ENCODE measurements around the gene WEE2.
"Not testable (repeated sequence)": the region's sequence is repeated elsewhere in the genome, so short reads cannot be mapped to it uniquely, and the experiment has no call there.

The WEE2 gene

GRCh38 chr7:141742229-141742628 is 34.1 kb downstream of the WEE2 start:
- no peak overlapping the region for H3K27ac ChIP-seq (ENCODE audit: low read depth, low read length)
- H3K79me2 ChIP-seq (ENCODE audit: control insufficient read depth, low read length): peaks cover 48% of the 10 kb centered on the region
- H3K4me1 ChIP-seq (ENCODE audit: control insufficient read depth, low read length): peaks cover 19% of the 10 kb centered on the region
- H3K9me2 ChIP-seq (replicated peaks; ENCODE audit: control insufficient read depth, low read length): no peaks in the 10 kb centered on the region
- H3K4me3 ChIP-seq (ENCODE audit: low read length): no peak overlapping the region
- H4K20me1 ChIP-seq (ENCODE audit: control insufficient read depth, insufficient read depth, low read depth, low read length): no peaks in the 10 kb centered on the region
- H3F3A ChIP-seq (ENCODE audit: control insufficient read depth, insufficient read depth): peaks cover 3% of the 10 kb centered on the region
- no peaks in the 10 kb centered on the region for H3K9me3 ChIP-seq (ENCODE audit: control insufficient read depth, insufficient read depth, low read length)
- H3K27me3 ChIP-seq (ENCODE audit: control insufficient read depth, low read length): no peaks in the 10 kb centered on the region
- no peak overlapping the region for H3K4me2 ChIP-seq (ENCODE audit: low read length)
- TF ChIP-seq EZH2phosphoT487 (IDR thresholded peaks at IDR 0.05; ENCODE audit: borderline replicate concordance, low read length): no peak
- no peak for TF ChIP-seq CTCF (IDR thresholded peaks at IDR 0.05; ENCODE audit: low read depth, low read length, poor library complexity, severe bottlenecking)
- H3K36me3 ChIP-seq (ENCODE audit: control insufficient read depth, low read length): peaks cover 90% of the 10 kb centered on the region

GRCh38 chr7:141744131-141744530 is 36.0 kb downstream of the WEE2 start:
- no peak overlapping the region for H3K4me2 ChIP-seq (ENCODE audit: low read length)
- no peaks in the 10 kb centered on the region; the same call in 1 of the 2 replicates for H3F3A ChIP-seq (ENCODE audit: control insufficient read depth, insufficient read depth)
- no peaks in the 10 kb centered on the region for H3K27me3 ChIP-seq (ENCODE audit: control insufficient read depth, low read length)
- H3K9me2 ChIP-seq (replicated peaks; ENCODE audit: control insufficient read depth, low read length): no peaks in the 10 kb centered on the region
- peaks cover 100% of the 10 kb centered on the region for H3K36me3 ChIP-seq (ENCODE audit: control insufficient read depth, low read length)
- no peaks in the 10 kb centered on the region for H3K9me3 ChIP-seq (ENCODE audit: control insufficient read depth, insufficient read depth, low read length)
- no peak overlapping the region for H3K27ac ChIP-seq (ENCODE audit: low read depth, low read length)
- H4K20me1 ChIP-seq (ENCODE audit: control insufficient read depth, insufficient read depth, low read depth, low read length): no peaks in the 10 kb centered on the region
- peaks cover 36% of the 10 kb centered on the region for H3K79me2 ChIP-seq (ENCODE audit: control insufficient read depth, low read length)
- TF ChIP-seq CTCF (IDR thresholded peaks at IDR 0.05; ENCODE audit: low read depth, low read length, poor library complexity, severe bottlenecking) (no peak), EZH2phosphoT487 (IDR thresholded peaks at IDR 0.05; ENCODE audit: borderline replicate concordance, low read length) (no peak)
- no peak overlapping the region for H3K4me3 ChIP-seq (ENCODE audit: low read length)
- H3K4me1 ChIP-seq (ENCODE audit: control insufficient read depth, low read length): peaks cover 14% of the 10 kb centered on the region

GRCh38 chr7:141748396-141748795 is 40.2 kb downstream of the WEE2 start:
- Histone ChIP-seq H3K27me3 (ENCODE audit: control insufficient read depth, low read length) (no peaks in the 10 kb centered on the region), H3K9me2 (replicated peaks; ENCODE audit: control insufficient read depth, low read length) (no peaks in the 10 kb centered on the region), H3K4me2 (ENCODE audit: low read length) (no peak overlapping the region), H3K4me1 (ENCODE audit: control insufficient read depth, low read length) (no peaks in the 10 kb centered on the region), H3K79me2 (ENCODE audit: control insufficient read depth, low read length) (no peaks in the 10 kb centered on the region; the same call in 1 of the 2 replicates), H3K9me3 (ENCODE audit: control insufficient read depth, insufficient read depth, low read length) (peaks cover 25% of the 10 kb centered on the region), H3K36me3 (ENCODE audit: control insufficient read depth, low read length) (peaks cover 99% of the 10 kb centered on the region), H3K27ac (ENCODE audit: low read depth, low read length) (no peak overlapping the region), H3F3A (ENCODE audit: control insufficient read depth, insufficient read depth) (no peaks in the 10 kb centered on the region; the same call in 1 of the 2 replicates), H4K20me1 (ENCODE audit: control insufficient read depth, insufficient read depth, low read depth, low read length) (no peaks in the 10 kb centered on the region), H3K4me3 (ENCODE audit: low read length) (no peak overlapping the region)
- TF ChIP-seq CTCF (IDR thresholded peaks at IDR 0.05; ENCODE audit: low read depth, low read length, poor library complexity, severe bottlenecking) (no peak), EZH2phosphoT487 (IDR thresholded peaks at IDR 0.05; ENCODE audit: borderline replicate concordance, low read length) (no peak)

GRCh38 chr7:141751904-141752303 is 43.8 kb downstream of the WEE2 start:
- H3K4me3 ChIP-seq (ENCODE audit: low read length); H3K4me2 ChIP-seq (ENCODE audit: low read length); H3F3A ChIP-seq (ENCODE audit: control insufficient read depth, insufficient read depth); H3K9me2 ChIP-seq (replicated peaks; ENCODE audit: control insufficient read depth, low read length); H3K27ac ChIP-seq (ENCODE audit: low read depth, low read length); H3K4me1 ChIP-seq (ENCODE audit: control insufficient read depth, low read length); H3K79me2 ChIP-seq (ENCODE audit: control insufficient read depth, low read length); H4K20me1 ChIP-seq (ENCODE audit: control insufficient read depth, insufficient read depth, low read depth, low read length); H3K27me3 ChIP-seq (ENCODE audit: control insufficient read depth, low read length): not testable (repeated sequence)
- Histone ChIP-seq H3K36me3 (ENCODE audit: control insufficient read depth, low read length) (peaks cover 99% of the 10 kb centered on the region), H3K9me3 (ENCODE audit: control insufficient read depth, insufficient read depth, low read length) (peaks cover 25% of the 10 kb centered on the region)
